Measurements from ENCODE around the gene FZD10. TPM values are rescaled to one million over a fixed set of nuclear protein-coding genes. Genes with fewer than 3 reads are reported as not detected.

FZD10 gene
- polyA plus RNA-seq, 3 donors, result not detected

DNA sequence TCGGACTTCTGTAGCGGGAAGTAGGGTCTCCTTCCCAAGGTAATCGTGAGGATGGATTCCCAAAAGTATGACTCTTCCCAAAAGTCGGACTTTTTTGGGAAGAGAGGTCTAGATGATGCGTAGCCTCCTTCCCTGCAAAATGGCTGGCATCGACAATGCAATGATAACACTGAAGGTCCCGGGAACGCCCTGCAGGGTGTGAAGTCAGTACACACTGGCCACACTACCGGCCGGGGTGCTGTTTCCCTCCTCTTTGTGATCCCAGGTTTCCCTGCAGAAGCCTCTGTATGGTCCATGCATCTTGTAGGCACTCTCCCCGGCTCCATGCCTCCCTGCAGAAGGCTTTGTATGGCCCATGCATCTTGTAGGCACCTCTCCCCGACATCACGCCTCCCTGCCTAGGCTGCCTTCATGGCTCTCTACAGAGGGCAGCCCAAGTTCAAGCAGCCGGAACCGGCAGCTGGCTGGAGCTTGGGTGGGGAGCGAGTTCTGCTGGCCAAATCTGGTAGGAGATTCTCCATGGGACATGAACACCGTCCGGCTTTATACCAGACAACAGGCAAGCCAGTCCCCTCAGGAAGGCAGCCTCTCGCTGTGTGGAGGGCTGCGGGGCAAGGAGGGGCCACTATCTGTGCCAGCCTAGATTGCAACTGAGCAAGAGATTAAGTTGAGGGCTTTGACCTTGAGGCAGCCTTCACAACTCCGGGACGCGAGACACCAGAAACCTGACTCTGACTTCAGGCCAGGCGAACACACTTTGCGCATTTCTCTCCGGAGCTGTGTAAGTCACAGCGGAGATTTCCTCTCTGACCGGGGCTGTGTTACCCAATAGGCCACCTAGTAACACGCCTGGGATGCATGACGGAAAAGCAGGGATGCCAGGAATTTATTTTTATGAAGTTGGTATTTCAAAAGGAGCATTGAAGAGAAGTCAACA lies 23.5 kb downstream of the FZD10 start:
- no peaks in the 10 kb centered on the region for H3K4me1 Mint-ChIP-seq
- no peak for DNase-seq
- peaks cover 4 to 8% of the 10 kb centered on the region in 2 donors for H3K9me3 ChIP-seq (replicated peaks in 1 of 2; ENCODE audit: control insufficient read depth in 1 of 2, insufficient read depth in 1 of 2, low read length in 2 of 2)
- TF ChIP-seq CTCF (IDR thresholded peaks at IDR 0.05), result no peak
- no peak overlapping the region for H3K9ac ChIP-seq (ENCODE audit: insufficient read depth, low read length, poor library complexity, severe bottlenecking)
- no peak overlapping the region for H3K27ac Mint-ChIP-seq
- H3K9me3 Mint-ChIP-seq, result peaks cover 2 to 19% (median 6%) of the 10 kb centered on the region in 7 donors
- no peak overlapping the region for H3K4me3 ChIP-seq (replicated peaks in 1 of 3; ENCODE audit: low read depth in 2 of 3, low read length in 3 of 3)
- no peak overlapping the region for H3K4me3 Mint-ChIP-seq
- intact Hi-C loops (cut with micrococcal nuclease), result no loop called here
- H3K36me3 Mint-ChIP-seq, result no peaks in the 10 kb centered on the region
- no peaks in the 10 kb centered on the region for H3K4me1 ChIP-seq (ENCODE audit: control insufficient read depth in 1 of 2, insufficient read depth in 2 of 2, low read length in 2 of 2)
- peaks cover 2 to 4% (median 3%) of the 10 kb centered on the region in 3 donors for H3K27me3 Mint-ChIP-seq (ENCODE audit: low read depth in 3 of 3)
- H3K79me2 ChIP-seq (ENCODE audit: insufficient read depth, low read length), result no peaks in the 10 kb centered on the region
- H3K36me3 ChIP-seq (replicated peaks in 1 of 2; ENCODE audit: control insufficient read depth in 1 of 2, insufficient read depth in 2 of 2, low read length in 2 of 2), result no peaks in the 10 kb centered on the region
- H3K27ac ChIP-seq (ENCODE audit: low read depth in 1 of 2, low read length in 2 of 2), result no peak overlapping the region
- H2AFZ ChIP-seq (ENCODE audit: insufficient read depth, low read depth, low read length, poor library complexity, severe bottlenecking), result no peak overlapping the region
- no peak overlapping the region for H3K4me2 ChIP-seq (replicated peaks; ENCODE audit: extremely low read depth, low read length, poor library complexity, severe bottlenecking)
- 94% methylated on average over 25 of the region's 30 CpGs for WGBS (ENCODE audit: insufficient coverage)
- no peaks in the 10 kb centered on the region for H3K27me3 ChIP-seq (ENCODE audit: control insufficient read depth in 2 of 2, insufficient read depth in 2 of 2, low read length in 2 of 2)
- no peaks in the 10 kb centered on the region for H4K20me1 ChIP-seq (ENCODE audit: insufficient read depth, low read length)

DNA sequence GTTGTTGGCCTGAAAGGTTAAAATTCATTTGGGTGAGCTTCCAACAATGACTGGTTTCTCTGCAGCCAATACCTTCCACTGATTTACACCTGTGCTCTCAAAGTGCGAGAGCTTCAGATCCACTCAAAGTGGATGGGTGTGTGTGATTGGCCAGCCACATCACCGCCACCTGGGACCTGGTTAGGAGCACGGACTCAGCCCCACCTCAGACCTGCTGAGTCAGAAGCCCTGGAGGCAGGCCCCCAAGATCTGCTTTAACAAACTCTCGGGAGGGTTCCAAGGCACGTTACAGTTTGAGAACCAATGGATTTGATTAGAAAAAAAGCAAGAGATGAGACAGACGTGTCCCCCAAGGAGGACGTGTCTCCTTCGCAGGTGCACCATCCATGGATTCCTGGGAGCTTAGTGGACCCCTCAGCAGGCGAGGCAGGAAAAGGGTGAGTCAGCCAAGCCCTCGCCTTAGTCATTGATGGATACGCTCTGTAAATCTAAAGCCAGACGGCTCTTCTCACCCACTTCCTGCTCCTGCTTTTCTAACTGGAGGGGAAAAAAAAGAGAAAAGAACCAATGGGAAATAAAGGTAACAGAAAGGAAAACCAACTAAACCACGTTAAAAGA lies 24.5 kb downstream of the FZD10 start:
- H3K27ac ChIP-seq (ENCODE audit: low read depth in 1 of 2, low read length in 2 of 2), result no peak overlapping the region
- DNase-seq, result no peak
- no peaks in the 10 kb centered on the region for H3K79me2 ChIP-seq (ENCODE audit: insufficient read depth, low read length)
- H3K4me2 ChIP-seq (replicated peaks; ENCODE audit: extremely low read depth, low read length, poor library complexity, severe bottlenecking), result no peak overlapping the region
- intact Hi-C loops (cut with micrococcal nuclease), result no loop called here
- no peak overlapping the region for H3K9ac ChIP-seq (ENCODE audit: insufficient read depth, low read length, poor library complexity, severe bottlenecking)
- H3K27me3 ChIP-seq (ENCODE audit: control insufficient read depth in 2 of 2, insufficient read depth in 2 of 2, low read length in 2 of 2), result no peaks in the 10 kb centered on the region
- no peaks in the 10 kb centered on the region for H4K20me1 ChIP-seq (ENCODE audit: insufficient read depth, low read length)
- H3K36me3 Mint-ChIP-seq, result no peaks in the 10 kb centered on the region
- H3K9me3 ChIP-seq (replicated peaks in 1 of 2; ENCODE audit: control insufficient read depth in 1 of 2, insufficient read depth in 1 of 2, low read length in 2 of 2), result peaks cover 4 to 6% of the 10 kb centered on the region in 2 donors
- no peak for TF ChIP-seq CTCF (IDR thresholded peaks at IDR 0.05)
- H3K4me3 Mint-ChIP-seq, result no peak overlapping the region
- no peaks in the 10 kb centered on the region for H3K36me3 ChIP-seq (replicated peaks in 1 of 2; ENCODE audit: control insufficient read depth in 1 of 2, insufficient read depth in 2 of 2, low read length in 2 of 2)
- H3K27ac Mint-ChIP-seq, result no peak overlapping the region
- H3K9me3 Mint-ChIP-seq, result peaks cover 2 to 19% (median 6%) of the 10 kb centered on the region in 7 donors
- H3K4me3 ChIP-seq (replicated peaks in 1 of 3; ENCODE audit: low read depth in 2 of 3, low read length in 3 of 3), result no peak overlapping the region
- no peaks in the 10 kb centered on the region for H3K4me1 ChIP-seq (ENCODE audit: control insufficient read depth in 1 of 2, insufficient read depth in 2 of 2, low read length in 2 of 2)
- H2AFZ ChIP-seq (ENCODE audit: insufficient read depth, low read depth, low read length, poor library complexity, severe bottlenecking), result no peak overlapping the region
- peaks cover 2 to 4% (median 3%) of the 10 kb centered on the region in 3 donors for H3K27me3 Mint-ChIP-seq (ENCODE audit: low read depth in 3 of 3)
- H3K4me1 Mint-ChIP-seq, result no peaks in the 10 kb centered on the region
- 48% methylated on average over 8 of the region's 13 CpGs for WGBS (ENCODE audit: insufficient coverage)
